Neural cell (in vitro differentiated cells): Measurements from ENCODE around the gene EFNA4.

Experiments
- CTCF ChIP-seq: fragments of 450-650 bp; IDR thresholded peaks from 2 replicates; pipeline ENCODE4 v1.5.1; 2014; ENCODE audit warnings: antibody characterized with exemption, mild to moderate bottlenecking, moderate library complexity; ENCODE audit not compliant: poor library complexity, severe bottlenecking
- REST ChIP-seq: IDR thresholded peaks from 2 replicates; pipeline ENCODE4 v1.6.1; 2012; ENCODE audit warnings: borderline replicate concordance

- TF ChIP-seq CTCF (no peak), REST (no peak)
Observed at GRCh38 chr1:155066777-155067176, 3.2 kb downstream of the EFNA4 start.
